GM12801 (cell line): ENCODE results near the gene DIPK1C.

Experiments
- TF ChIP-seq, protein P1 (sequence below): IDR thresholded peaks from one replicate; pipeline ENCODE4 v1.5.1; 2011; ENCODE audit warnings: control low read depth; ENCODE audit not compliant: insufficient read length; ENCODE audit errors: extremely low read depth

Gene DIPK1C

GRCh38 chr18:74472312-74472711 lies 15.2 kb upstream of the DIPK1C start:
- TF ChIP-seq, protein P1, sequence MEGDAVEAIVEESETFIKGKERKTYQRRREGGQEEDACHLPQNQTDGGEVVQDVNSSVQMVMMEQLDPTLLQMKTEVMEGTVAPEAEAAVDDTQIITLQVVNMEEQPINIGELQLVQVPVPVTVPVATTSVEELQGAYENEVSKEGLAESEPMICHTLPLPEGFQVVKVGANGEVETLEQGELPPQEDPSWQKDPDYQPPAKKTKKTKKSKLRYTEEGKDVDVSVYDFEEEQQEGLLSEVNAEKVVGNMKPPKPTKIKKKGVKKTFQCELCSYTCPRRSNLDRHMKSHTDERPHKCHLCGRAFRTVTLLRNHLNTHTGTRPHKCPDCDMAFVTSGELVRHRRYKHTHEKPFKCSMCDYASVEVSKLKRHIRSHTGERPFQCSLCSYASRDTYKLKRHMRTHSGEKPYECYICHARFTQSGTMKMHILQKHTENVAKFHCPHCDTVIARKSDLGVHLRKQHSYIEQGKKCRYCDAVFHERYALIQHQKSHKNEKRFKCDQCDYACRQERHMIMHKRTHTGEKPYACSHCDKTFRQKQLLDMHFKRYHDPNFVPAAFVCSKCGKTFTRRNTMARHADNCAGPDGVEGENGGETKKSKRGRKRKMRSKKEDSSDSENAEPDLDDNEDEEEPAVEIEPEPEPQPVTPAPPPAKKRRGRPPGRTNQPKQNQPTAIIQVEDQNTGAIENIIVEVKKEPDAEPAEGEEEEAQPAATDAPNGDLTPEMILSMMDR, result no peak

- TF ChIP-seq, protein P1, result no peak
Measured at GRCh38 chr18:74468547-74469061, 11.5 kb upstream of the DIPK1C start.

DNA sequence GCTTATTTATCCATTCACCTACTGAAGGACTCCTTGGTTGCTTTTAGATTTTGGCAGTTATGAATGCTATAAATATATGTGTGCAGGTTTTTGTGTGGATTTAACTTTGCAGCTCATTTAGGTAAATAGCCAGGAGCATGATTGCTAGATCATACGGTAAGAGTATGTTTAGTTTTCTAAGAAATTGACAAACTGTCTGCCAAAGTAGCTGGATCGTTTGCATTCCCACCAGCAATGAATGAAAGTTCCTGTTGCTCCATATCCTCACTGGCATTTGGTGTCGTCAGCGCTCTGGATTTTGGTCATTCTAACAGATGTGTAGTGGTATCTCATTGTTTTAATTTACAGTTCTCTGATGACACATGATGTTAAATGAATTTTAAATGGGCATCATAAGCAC lies 8.7 kb upstream of the DIPK1C start:
- TF ChIP-seq, protein P1, result no peak

GRCh38 chr18:74463983-74464382 lies 6.9 kb upstream of the DIPK1C start:
- TF ChIP-seq, protein P1, result no peak

GRCh38 chr18:74463254-74463653 lies 6.1 kb upstream of the DIPK1C start:
- TF ChIP-seq, protein P1, result no peak

DNA sequence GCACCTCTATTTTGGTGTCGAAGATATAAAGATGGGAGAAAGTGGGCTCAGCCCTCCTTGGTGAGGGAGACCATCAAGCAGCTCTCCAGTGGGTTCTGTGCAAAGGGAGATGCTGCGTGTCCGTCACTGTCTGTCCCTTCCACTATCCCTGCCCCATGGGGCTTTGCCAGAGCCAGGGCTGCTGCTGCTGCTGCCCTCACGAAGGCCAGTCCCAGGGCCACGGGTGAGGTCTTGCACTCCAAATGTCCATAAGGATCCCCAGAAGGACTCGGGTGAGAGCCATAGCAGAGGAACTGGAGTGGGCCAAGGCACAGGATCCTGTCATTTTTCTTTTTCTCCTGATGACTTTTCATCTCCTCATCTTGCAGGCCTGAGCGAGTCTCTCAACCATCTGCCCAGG lies 3.7 kb upstream of the DIPK1C start:
- TF ChIP-seq, protein P1, result no peak

- TF ChIP-seq, protein P1, result no peak
Measured at GRCh38 chr18:74459889-74460288, 2.8 kb upstream of the DIPK1C start.
